HG03103 (cell line): Measurements from ENCODE around the gene PLCXD1.

ENCODE experiments used
- ATAC-seq: cut with Tn5 transposase; IDR thresholded peaks from one replicate; pipeline ENCODE4 v1.9.1; 2021; ENCODE audit warnings: low read depth; ENCODE audit not compliant: unreplicated experiment

Gene PLCXD1

DNA sequence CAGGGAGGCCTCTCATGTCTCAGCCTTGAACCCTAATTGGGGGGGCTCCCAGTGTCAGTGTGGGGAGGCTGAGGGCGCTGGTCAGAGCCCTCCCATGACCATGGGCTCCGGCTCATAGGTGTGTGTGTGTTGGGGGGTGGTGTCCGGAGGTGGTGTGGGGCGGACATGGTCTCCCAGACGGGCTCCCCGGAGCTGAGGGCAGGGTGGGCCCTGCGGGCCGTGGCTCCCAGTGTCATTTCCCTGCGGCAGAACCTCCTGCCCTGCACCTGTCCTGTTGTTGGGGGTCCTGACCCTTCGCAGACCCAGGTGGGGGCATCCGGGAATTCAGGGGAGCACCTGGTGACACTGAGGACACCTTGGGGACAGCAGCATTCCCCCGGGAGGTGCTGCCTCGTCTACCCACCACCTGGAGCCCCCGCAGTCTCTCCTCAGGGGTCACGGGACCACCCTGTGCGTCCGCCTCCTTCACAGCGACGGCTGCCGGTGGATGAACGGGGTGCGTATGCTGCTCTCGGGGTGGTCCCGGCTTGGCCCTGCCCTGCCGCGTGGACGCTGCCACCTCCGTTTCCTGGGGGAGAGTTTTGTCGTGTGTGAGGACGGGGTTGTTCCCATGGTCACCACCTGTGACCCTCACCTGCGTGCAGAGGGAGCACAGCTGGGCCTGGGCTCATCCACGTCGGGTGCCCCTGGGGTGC lies 51.9 kb downstream of the PLCXD1 start:
- ATAC-seq = no peak

DNA sequence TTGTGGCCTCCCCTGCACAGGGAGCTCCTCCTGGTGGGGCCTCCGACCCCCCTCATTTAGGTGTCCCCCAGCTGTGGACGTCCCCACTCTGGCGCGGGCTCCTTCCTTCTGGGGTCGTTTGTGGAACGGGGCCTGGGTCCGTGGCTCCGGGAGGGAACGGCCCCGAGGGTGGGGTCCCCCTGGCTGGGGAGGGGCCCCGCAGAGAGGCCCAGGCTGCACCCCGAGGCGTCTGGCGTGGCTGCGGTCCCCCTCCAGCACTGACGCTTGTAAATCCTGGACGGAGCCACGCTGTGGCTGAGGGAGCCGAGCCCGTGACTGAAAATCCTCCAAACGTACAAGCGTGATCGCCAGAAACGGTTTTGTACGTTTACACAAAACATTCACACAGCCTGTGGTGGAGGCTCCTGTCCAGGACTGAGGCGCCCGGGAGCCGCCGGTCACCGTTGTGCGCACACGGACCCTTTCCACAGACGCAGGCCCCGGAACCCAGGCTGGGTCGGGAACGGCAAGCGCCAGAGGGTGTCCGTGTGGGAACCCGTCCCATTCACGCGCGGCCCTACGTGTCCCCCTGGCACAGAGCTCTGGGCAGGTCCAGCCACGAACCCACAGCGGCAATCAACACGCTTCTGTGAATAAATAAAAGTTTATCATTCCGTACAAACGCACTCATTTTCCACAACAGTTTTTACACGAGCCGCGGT lies 52.6 kb downstream of the PLCXD1 start:
- no peak for ATAC-seq

DNA sequence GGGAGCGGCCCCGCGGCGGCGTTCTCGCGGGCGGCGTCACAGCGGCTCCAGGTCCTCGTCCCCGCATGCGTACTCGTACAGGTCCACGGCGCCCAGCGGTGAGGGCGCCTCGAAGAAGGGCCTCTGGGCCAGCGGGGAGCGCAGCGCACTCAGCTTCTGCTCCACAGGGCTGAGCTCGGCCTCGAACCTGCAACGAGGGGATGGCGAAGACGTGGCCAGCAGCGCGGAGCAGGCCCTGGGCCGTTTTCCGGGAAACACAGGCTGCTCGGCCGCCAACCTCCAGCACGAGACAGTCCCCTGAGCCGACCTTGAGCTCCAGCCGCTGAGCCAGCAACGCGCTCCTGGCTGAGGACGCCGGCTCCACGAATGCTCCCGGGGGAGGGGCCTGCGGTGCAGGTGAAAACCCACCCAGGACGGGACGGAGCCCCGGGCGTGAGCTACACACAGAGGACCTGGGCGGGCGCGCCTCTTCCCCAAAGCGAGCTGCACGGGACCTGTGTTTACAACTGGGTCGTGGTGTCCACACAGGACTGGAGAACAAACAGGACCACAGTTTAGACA lies 53.2 kb downstream of the PLCXD1 start:
- no peak for ATAC-seq

DNA sequence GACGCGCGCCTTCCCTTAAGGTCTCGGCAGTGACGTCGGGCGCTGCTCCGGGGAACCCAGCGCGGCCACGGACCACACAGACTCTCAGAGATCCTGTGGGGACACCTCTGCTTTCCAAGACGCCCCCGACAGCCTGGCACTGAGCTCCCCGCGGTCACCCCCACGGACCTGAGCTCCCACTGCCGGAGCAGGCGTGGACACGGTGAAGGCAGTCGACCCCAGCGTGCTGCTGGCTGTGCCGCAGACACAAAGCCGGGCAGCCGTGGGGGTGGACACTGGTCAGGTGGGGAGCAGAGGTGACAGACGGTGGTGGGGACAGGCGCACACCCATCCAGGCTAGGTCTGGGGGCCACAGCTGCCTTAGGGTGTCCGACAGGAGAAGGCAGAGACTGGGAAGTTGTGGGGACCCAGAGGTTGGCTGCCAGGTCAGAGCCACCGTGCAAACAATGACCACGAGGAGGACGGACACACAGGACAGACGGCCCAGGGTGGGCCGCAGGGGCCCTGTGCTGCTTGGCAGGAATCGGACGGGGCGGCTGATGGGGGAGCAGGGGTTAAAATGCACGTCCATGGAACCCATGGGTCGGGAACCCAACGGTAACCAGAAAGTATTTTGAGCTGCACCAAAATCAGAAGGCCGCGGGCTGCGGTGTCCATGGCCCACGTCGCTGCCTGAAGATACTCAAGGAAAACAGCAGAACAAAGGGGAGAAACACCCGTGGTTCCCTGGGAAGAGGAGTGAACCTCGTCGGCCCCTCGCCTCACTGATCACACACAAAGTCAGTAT lies 54.0 kb downstream of the PLCXD1 start:
- ATAC-seq = no peak

DNA sequence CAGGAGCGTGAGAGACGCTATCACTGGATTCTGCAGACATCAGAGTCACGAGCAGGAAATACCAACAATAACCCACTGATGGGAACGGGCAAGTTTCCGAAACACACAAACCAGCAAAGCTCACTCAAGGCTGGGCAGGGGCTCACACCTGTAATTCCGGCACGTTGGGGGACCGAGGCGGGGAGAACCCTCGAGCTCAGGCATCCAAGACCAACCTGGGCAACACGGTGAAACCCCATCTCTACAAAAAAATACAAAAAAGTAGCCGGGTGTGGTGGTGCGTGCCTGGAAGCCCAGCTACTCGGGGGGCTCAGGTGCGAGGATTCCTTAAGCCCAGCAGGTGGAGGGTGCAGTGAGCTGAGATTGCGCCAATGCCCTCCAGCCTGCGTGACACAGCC lies 54.6 kb downstream of the PLCXD1 start:
- no peak for ATAC-seq

DNA sequence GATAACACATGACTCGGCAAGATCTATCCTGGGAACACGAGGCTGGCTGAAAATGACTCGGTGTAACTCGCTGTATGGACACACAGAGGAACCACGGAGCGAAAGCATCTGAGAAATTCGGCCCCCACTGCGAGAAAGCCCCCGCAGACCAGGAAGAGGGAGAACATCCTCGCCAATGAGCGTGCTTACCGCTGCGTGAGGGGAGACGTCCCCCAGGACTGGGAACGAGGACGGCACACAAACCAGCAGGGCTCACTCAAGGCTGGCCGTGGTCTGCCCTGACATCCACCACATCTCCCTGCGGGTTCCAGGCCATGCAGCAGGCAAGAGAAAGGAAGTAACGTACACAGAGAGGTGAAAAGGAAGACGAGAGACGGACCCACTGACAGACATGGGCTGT lies 55.0 kb downstream of the PLCXD1 start:
- no peak for ATAC-seq

DNA sequence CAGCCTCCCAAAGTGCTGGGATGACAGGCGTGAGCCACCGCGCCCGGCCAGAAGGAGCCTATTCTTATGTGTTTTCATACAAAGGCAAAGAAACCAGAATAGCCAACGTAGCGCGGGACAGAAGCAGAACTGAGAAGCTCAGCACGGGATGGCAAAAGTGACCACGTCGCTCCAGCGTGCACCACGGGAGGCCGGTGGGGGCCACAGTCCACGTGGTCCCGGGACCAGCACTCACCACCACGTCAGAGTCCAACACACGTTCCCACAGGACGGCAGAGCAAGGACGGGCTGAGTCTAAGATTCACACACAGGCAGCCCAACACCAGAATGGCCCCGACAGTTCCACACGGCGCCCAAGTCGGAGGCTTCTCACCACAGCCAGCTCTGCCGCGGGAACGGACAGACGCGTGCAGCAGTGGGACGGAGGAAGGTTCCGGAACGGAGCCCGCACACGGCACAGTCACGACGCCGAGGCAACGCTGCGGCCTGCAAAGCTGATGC lies 56.2 kb downstream of the PLCXD1 start:
- no peak for ATAC-seq

DNA sequence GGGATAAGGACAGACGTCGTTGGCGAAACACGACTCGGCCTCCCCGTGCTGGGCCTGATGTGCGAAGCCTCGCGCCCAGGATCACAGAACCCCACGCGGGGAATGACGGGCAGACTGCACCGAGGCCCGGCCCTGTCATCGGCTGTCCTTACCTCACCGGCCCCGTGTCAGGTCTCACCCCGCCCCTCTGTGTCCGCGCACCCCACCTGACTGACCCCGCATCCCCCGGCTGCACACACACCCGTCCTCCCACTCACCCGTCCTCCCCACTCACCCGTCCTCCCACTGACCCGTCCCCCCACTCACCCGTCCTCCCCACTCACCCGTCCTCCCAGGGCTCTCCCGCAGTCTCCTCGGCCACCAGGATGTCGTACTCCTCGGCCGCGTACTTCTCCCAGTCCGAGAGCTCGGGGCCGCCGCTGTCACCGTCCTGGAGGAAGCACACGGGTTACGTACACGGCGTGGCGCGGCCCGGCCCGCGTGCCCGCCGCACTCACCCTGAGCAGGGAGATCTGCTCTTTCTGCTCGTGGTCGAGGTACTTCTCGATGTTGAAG lies 57.2 kb downstream of the PLCXD1 start:
- ATAC-seq = no peak

DNA sequence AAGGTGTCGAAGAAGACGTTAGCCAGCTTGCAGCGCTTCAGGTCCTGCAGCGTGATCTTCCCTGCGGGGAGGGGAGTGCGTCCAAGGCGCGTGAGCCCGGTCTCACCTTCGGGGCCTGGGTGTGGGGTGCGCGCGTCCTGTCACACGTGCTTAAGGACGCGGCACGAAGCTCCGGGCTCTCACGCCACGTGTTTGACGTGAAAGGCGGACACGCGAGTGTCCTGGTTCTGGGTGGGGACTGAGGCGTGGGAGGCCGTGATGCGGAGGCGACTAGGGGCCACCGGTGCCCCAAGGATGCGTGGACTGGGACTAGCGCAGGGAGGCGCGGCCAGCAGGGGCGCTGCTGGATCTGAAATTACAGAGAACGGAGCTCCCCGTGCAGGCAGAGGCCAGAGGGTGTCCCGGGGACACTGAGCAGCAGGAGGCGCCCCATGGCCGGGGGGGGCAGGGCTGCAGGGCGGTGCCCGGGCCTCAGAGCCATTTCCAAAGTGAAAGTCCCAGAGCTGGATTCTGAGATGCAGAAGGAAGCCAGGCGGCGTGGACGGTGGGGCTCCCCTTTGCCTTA lies 57.7 kb downstream of the PLCXD1 start:
- ATAC-seq = no peak

DNA sequence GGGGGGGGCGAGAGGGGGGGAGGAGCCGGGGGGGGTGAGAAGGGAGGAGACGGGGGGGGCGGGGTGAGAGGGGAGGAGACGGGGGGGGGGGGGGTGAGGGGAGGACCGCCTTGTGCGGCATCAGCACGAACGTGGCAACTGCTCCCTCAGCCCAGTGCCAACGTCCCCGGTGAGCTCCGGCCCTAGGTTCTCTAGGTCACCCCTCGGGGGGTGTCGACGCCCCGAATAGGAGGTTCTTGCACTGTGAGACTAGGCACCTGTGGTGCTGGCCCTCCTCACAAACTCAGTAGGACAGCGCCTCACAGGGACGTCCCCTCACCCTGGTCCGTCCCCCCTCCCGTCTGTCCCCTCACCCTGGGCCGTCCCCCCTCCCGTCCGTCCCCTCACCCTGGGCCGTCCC lies 58.9 kb downstream of the PLCXD1 start:
- no peak for ATAC-seq

DNA sequence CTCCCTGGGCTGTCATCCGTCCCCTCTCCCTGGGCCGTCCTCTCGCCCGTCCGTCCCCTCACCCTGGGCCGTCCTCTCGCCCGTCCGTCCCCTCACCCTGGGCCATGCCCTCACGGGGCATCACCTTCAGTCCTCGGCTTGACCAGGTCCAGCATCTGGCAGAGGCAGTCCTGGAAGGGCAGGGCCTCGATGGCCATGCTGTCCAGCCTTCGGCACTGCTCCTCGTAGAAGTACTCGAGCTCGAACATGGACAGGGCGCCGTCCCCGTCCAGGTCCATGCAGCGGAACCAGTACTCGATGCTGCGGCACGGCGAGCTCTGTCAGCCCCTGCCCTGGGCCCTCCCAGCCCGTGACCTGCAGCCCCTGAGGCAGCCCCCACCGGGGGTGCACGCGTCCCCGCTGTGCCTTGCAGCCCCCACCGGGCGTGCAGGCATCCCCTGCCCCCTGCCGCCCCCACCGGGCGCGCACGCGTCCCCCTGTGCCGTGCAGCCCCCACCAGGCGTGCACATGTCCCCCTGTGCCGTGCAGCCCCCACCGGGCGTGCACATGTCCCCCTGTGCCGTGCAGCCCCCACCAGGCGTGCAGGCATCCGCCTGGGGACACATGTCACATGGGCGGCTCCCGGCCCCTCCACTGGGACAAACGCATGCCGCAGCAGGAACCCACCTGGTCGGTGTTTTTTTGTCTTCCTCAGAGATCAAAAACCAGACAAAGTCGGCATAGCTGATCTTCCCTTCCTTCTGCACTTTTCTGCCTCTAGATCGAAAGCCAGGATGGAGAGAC lies 59.7 kb downstream of the PLCXD1 start:
- no peak for ATAC-seq

DNA sequence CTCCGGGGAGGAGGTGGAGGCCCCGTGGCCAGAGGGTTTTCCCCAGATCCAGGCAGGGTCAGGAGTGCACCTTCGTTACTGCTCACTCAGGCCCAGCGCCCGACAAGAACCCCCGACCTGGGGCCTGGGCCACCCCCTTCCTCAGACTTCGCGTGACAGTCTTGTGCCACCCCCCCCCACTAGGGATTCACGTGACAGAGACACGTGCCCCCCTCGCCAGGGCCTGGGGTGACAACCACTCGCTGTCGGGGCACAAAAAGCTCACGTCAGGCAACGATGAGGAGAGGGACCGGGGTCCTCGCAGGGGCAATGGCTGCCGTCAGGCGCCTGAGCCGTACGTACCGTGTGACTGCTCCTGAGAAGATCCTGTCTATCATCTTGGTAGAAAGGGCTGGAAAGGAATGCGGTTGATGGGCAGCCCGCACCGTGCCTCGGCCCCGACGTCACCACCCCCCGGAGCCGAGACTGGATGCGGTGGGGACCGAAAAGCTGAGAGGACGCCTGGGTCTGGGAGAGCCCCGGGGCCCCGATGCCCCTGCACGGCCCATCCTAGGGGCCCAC lies 60.4 kb downstream of the PLCXD1 start:
- ATAC-seq = no peak

DNA sequence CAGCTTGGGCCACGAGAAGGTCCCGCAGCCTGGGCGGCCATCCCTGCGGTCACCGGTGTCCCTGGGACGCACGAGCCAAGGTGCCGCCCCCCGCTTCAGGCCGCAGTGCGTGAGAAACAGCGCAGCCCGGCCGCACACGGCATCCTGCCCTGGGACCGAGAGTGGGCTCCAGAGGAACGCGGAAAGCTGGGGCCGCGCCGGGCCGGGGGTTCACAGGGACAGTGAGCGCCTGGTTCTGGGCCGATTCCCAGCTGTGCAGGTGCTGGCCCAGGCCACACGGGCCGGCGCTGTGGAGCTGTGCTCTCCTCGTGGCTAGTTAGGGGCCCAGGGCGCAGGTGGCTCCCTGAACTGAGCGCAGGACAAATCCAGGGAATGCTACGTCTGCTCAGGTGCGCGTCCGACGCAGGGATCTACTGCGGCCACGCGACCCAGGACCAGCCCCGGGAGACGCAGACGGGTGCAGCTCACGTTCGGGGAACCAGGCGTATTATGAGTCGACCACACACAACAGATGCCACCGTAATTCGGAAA lies 63.3 kb downstream of the PLCXD1 start:
- ATAC-seq = no peak

DNA sequence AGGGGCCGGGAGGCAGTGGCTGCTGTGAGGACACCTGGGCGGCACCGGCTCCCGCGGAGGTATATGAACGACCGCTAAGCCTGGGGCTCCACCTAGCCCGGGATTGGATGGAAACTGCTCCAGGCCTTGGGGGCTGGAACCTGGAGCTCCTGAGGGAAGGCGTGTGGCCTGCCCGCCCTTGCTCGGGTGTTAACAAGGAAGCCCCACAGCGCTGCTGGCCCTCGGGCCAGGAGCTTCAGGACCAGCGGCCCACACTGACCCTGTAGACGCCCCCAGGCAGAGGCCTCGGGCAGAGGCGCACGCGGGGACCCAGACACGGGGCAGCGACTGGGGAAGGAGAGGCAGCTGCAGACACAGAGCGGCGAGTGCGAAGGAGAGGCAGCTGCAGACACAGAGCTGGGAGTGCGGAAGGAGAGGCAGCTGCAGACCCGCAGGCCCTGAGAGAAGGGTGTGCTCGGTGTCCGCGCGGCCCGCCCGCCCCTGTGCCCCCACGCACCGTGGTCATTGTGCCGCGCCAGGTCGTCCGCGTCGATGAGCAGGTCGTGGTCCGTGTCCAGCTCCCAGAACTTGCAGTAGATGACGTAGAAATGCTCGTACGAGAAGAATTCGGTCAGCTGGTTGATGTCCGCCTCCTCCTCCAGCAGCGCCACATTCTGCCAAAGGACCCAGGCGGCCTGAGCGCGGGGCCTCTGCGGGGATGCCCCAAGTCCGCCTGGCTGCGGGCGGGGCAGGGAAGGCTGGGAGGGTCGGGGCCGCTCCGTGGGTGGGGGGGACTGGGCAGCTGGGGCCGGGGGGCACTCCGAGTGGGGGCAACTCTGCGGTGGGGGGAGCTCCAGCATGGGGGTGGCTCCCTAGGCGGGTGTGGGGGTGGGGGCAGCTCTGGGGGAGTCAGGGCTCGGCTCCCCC lies 64.1 kb downstream of the PLCXD1 start:
- ATAC-seq = no peak

DNA sequence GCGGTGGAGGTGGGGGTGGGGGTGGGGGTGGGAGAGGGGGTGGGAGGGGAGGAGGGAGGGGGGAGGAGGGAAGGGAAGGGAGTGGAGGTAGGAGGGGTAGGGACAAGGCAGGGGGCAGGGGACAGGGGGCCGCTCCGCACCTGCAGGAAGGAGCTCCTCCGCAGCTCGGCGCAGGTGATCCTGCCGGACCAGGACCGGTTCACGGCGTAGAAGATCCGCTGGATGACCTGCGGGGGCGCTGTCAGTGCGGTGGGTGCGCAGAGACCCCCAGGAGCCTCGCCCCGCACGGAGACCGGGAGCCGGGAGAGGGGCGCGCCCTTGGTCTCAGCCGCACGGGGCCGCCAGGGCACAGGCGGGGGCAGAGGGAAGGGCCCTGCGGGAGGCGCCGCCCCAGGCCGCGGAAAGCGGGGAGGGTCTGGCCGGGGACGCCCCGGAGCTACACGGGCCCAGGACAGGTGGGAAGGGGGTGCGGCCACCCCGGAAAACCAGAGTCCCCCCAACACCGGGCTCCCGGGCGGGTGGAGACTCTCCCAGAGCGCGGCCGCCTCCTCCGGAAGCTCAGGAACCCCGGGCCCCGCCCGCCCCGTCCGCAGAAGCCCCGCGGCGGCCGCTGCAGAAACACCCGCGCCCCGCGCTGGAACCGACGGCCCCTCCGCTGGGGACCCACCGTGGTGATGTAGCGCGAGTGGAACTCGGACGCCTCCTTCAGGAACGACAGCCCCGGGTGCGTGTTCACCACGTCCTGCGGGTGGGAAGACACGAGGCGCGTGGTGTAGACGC lies 65.0 kb downstream of the PLCXD1 start:
- ATAC-seq = no peak

DNA sequence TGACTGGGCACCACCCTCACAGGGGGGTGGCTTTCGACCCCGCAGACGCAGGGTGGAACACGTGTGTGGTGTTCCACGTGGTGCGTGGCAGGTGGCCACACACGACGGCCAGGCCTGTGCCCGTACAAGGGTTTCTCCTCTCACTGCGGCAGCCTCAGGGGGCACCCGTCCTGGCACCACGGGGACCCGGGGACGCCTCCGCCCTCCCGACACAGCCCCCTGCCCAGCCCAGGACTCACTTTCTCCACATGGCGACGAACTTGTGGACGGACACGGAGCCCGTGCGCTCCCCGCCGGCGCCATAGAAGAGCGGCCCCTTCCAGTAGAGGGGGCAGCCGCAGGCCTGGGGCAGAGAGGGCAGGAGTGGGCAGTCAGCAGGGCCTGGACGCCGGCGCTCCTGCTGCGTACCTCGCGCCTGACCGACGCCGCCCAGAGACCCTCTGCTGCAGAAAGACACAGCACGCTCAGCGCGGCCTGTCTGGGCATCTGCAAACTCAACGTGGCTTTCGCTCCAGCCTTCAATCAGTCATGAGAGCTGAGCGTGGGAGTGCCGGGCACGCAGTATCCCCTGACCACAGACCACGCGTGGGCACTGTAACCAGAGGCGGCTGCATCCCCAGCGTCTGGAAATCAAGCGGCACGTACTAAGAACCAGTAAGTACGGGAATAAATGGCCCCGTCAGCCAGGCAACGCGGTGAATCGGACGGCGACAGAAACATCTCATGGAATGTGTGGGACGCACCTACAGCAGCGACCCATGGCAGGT lies 66.4 kb downstream of the PLCXD1 start:
- ATAC-seq = no peak
